Stimulated activated naive CD8-positive, alpha-beta T cell treated with anti-CD3 and anti-CD28 coated beads, Interleukin-15, amount 100 ng/mL, for 72 hours (primary cell): Measurements from ENCODE around the gene CEP250.
A peak's percentile ranks its signal among the peaks of the same experiment; 100 is the strongest.
"Not testable (repeated sequence)": the region's sequence is repeated elsewhere in the genome, so short reads cannot be mapped to it uniquely, and the experiment has no call there.

Source experiments
- ATAC-seq: fragments of 150-1000 bp; cut with Tn5 transposase; 2 replicates; pipeline ENCODE4 v1.10.0; 2021; ENCODE audit warnings: mild to moderate bottlenecking, moderate library complexity
- DNase-seq, 2 donors: peaks; one replicate each; pipeline ENCODE4 v3.0.0; 2021 to 2022
- H3K27ac Mint-ChIP-seq, 2 donors: one replicate each; pipeline ENCODE4 v1.8.0; 2022; ENCODE audit warnings: mild to moderate bottlenecking in 2 of 2, mixed read lengths in 2 of 2, moderate library complexity in 2 of 2
- H3K27me3 Mint-ChIP-seq: one replicate; pipeline ENCODE4 v1.8.0; 2022; ENCODE audit warnings: mixed read lengths
- H3K4me1 Mint-ChIP-seq: one replicate; pipeline ENCODE4 v1.8.0; 2022; ENCODE audit warnings: mild to moderate bottlenecking, mixed read lengths
- H3K4me3 Mint-ChIP-seq, 2 donors: one replicate each; pipeline ENCODE4 v1.8.0; 2022; ENCODE audit warnings: mild to moderate bottlenecking in 2 of 2, mixed read lengths in 2 of 2, moderate library complexity in 1 of 2
- H3K9me3 Mint-ChIP-seq, 2 donors: one replicate each; pipeline ENCODE4 v1.8.0; 2022; ENCODE audit warnings: mixed read lengths in 2 of 2

Gene CEP250

DNA sequence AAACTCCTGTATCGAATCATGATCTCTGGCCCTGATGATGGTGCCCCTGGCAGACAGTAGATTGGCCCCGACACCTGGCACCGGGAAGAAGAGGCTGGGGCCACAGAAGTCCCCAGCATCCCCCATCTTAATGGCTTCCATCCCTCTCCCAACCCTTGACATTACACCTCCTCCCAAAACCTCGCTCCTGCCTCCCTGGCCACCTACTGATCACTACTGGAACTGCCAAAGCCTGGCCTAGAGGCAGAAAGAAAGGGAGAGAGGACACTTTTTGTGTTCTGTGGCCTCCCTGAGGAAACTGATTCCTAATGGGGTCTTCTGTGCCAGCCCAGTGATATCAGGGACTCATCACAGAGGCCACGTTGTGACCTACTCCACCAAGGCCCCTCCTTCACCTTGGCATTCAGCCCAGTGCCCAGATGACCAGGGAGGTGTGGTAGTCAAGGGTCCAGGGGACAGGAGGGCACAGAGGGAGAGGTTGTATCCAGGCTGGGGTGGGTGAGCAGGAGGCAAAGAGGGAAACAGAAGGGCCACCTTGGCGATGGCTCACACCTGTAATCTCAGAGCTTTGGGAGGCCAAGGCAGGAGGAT, 68.0 kb downstream of the CEP250 start:
- Mint-ChIP-seq H3K9me3 (no peaks in the 10 kb centered on the region), H3K4me3 (no peak overlapping the region), H3K27ac (no peak overlapping the region), H3K4me1 (no peaks in the 10 kb centered on the region), H3K27me3 (no peaks in the 10 kb centered on the region)
- no peak for DNase-seq
- peak; percentile 45 for ATAC-seq

DNA sequence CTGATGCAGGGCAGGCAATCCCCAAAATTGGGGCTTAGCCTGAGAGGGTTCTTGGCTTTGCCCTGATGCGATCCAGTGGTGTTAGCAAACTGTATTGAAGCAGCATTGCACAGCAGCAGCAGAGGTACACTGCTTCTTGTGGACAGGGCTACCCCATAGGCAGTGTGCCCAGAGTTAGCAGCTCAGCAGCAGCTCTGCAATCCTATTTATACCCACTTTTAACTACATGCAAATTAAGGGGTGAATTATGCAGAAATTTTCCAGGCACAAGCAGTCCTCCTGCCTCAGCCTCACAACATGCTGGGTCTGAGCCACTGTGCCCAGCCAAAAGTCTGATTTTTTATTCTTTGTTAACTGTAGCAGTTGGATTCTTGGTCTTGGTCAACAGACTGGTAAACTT, 70.2 kb downstream of the CEP250 start:
- Mint-ChIP-seq H3K4me1 (no peaks in the 10 kb centered on the region), H3K27me3 (no peaks in the 10 kb centered on the region), H3K4me3 (no peak overlapping the region), H3K9me3 (no peaks in the 10 kb centered on the region), H3K27ac (no peak overlapping the region)
- ATAC-seq (no peak), DNase-seq (no peak)

DNA sequence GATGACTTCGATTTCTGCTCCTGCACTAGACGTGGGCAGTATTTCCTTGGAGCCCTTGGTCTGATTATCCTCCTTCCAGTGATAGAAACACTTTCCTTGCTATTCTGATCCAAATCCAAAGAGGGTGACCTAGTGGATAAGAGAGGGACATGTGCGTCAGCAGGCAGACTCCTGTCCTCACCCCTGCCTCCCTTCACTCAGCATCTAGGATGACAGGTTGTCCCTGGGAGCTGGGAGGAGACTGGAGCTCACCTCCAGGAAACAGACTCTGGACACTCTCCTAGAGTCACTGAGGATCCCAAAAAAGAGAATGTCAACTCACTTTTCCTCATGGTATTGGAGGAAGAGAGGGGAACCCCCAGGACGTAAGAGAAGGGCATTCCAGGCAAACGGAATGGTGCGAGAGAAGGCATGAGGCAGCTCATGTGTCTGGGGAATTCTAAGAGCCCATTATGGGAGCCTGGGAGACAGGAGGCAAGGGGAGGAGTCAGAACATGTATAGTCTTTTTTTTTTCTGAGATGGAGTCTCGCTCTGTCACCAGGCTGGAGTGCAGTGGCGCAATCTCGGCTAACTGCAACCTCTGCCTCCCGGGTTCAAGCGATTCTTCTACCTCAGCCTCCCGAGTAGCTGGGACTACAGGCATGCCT, 71.8 kb downstream of the CEP250 start:
- no peak overlapping the region for H3K4me3 Mint-ChIP-seq
- DNase-seq (no peak), ATAC-seq (no peak)
- H3K4me1 Mint-ChIP-seq: no peaks in the 10 kb centered on the region
- H3K27ac Mint-ChIP-seq: peak overlapping the region in 1 of 2 donors; percentile 75
- no peaks in the 10 kb centered on the region for H3K27me3 Mint-ChIP-seq
- no peaks in the 10 kb centered on the region for H3K9me3 Mint-ChIP-seq

DNA sequence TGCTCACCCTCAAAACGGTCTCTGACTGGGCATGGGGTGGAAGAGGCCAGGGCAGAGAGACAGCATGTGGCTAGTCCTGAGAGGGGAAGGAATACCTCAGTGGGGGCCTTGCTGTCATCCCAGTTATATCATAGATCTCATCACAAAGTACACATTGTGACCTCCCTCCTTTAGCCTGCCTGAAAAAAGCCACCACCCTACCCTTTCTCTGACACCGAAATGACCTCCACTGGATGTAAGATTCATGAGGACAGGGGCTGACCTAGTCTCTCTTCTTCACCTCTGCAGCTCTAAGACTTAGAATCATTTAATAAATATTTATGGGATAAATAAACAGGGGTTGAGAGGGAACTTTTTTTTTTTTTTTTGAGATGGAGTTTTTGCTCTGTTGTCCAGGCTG, 74.2 kb downstream of the CEP250 start, which contains the start of gene C20orf173:
Gene C20orf173, minus strand, starts transcription at position 101 of the 400 bp plus-strand sequence. CDS start 279 bp downstream, outside the sequence.
- DNase-seq (no peak), ATAC-seq (no peak)
- H3K27ac Mint-ChIP-seq: no peak within 1 kb of the TSS
- H3K4me3 Mint-ChIP-seq: no peak within 1 kb of the TSS
- H3K4me1 Mint-ChIP-seq: no peaks in the 10 kb centered on the region
- no peaks in the 10 kb centered on the region for H3K27me3 Mint-ChIP-seq
- H3K9me3 Mint-ChIP-seq: no peaks in the 10 kb centered on the region

DNA sequence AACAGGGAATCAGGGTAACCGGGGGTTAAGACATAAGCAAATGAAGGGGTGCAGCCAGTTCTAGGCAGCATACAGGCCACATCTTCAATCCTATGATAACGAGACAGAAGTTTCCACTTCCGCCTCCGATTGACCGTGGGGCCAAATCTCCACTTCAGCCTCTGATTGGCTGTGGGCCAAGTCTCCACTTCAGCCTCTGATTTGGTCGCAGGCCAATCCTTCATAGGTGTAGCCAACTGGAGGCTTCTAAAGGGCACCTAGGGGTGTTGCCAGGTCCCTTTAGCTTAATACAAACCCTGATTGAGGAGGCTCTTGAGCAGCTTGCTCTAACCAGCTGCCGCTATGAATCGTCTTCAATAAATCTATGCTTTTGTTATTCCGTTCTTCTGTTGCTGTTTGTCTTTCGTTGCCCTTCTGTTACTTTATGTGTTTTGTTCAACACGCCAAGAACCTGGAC, 84.4 kb downstream of the CEP250 start:
- H3K4me3 Mint-ChIP-seq: peak overlapping the region in 1 of 2 donors; percentile 15
- ATAC-seq (no peak), DNase-seq (peak; percentile 21 to 25)
- H3K9me3 Mint-ChIP-seq: no peaks in the 10 kb centered on the region
- no peaks in the 10 kb centered on the region for H3K27me3 Mint-ChIP-seq
- H3K27ac Mint-ChIP-seq: no peak overlapping the region
- peaks cover 13% of the 10 kb centered on the region for H3K4me1 Mint-ChIP-seq

DNA sequence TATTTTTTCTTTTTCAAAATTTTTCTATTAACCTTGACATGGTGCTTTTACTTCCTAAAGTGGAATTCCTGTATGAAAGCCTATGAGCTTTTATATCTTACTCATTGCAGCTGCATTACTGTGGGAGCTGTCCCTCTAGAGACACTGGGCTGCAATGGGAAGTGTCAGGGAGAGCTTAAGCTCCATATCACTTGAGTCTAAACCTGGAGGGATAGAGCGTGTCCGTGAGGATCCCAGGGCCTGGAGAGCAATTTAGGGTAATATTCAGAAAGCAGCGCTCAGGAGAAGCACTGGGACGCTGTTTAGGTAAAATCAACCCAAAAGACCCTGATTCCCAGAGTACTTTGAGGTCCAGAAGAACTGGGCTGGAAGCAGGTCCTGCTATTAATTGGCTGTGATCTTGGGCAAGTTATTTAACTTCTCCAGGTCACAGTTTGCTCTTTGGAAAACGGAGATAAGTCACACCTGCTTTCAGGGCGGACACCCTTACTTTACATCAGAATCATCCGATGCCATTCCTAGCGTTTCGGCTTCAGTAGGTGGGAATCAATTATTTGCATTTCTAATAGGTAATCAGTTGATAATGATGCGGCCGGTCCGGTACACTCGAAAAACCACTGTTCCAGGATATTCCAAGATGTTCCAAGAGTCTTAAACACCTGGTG, 85.9 kb downstream of the CEP250 start:
- peaks cover 13% of the 10 kb centered on the region for H3K4me1 Mint-ChIP-seq

DNA sequence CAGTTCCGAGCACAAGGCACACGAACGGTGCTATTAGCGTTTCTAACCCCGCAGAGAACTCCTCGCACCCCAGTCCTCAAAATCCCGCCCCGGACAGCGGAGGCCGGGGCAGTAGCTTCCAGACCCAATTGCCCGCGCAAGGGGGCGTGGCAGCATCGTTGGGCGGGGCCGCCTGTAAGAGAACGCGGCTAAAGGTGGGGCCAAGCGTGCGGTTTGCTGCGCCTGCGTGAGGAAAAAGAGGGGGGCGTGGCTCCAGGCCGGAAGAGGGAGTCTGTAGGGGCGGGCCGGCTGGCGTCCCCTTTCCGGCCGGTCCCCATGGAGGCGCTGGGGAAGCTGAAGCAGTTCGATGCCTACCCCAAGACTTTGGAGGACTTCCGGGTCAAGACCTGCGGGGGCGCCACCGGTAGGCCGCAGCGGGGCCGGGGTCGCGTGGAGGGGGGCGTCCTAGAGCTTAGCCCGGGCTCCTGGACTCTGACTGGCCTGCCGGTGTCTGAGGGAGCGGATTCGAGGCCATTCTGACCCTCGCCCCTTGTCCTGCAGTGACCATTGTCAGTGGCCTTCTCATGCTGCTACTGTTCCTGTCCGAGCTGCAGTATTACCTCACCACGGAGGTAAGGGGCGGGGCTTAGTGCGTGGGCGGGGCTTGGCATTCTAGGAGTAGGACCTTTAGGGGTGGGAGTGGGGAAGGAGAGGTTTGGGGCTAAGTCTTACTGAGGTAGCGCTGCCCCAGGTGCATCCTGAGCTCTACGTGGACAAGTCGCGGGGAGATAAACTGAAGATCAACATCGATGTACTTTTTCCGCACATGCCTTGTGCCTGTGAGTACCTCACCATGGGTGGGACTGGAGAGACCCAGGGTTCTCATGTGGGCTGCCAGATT, 86.6 kb downstream of the CEP250 start, which contains the start of gene ERGIC3:
Gene ERGIC3, plus strand, starts transcription at position 296 of the 880 bp plus-strand sequence. Its CDS starts 20 bp downstream, at position 316.
- H3K4me3 Mint-ChIP-seq: peak within 1 kb of the TSS; percentile 92 to 93
- no peaks in the 10 kb centered on the region for H3K27me3 Mint-ChIP-seq
- peak within 1 kb of the TSS; percentile 97 for H3K27ac Mint-ChIP-seq
- ATAC-seq (peak; percentile 99), DNase-seq (peak; percentile 97 to 98)
- no peaks in the 10 kb centered on the region for H3K9me3 Mint-ChIP-seq
- H3K4me1 Mint-ChIP-seq: peaks cover 13% of the 10 kb centered on the region

More for the DNA sequence above, 85.9 kb downstream of the CEP250 start:
- ATAC-seq (no peak), DNase-seq (no peak)
- Mint-ChIP-seq H3K27me3 (no peaks in the 10 kb centered on the region), H3K4me3 (peak overlapping the region; percentile 92 to 93), H3K9me3 (no peaks in the 10 kb centered on the region), H3K27ac (peak overlapping the region in 1 of 2 donors; percentile 97)

DNA sequence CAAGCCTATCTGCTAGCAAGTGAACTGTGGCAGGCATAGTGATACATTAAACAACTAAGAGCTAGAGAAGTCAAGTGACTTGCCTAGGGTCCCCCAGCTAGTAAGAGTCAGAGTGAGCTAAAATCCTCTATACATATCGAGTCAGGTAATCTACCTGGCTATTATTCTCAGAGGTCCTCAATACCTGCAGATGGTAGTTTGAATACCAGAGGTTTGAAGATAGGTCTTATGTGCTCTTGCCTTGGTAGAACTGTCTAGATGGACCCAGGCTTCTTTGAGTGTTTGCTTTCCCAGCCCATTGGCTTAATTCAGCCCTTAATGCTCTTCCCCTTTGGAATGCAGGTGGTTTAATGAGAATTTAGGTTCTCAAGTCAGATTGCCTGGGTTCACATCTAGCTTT, 87.6 kb downstream of the CEP250 start:
- no peak for ATAC-seq
- no peak for DNase-seq
- Mint-ChIP-seq H3K4me1 (peaks cover 13% of the 10 kb centered on the region), H3K27ac (no peak overlapping the region), H3K4me3 (peak overlapping the region; percentile 92 to 93), H3K9me3 (no peaks in the 10 kb centered on the region), H3K27me3 (no peaks in the 10 kb centered on the region)

DNA sequence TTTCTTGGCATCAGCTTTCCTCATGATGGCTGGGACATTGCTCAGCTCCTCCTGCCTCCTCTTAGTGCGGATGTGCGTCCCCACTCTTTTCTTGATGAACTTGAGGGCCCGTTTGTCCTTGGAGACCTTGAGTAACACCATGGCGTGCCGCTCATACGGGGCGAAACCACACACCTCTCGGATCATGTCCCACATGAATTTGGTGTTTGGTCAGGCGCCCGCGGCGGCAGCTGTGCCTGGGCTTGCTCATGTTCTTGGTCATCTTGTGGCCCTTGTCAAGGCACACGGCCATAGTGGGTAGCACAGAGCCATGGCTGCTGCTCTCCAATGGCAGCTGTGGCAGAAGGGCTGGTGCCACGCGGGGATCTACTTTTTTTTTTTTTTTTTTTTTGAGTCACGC, 89.0 kb downstream of the CEP250 start:
- H3K4me3 Mint-ChIP-seq: no peak overlapping the region
- H3K27ac Mint-ChIP-seq: no peak overlapping the region
- ATAC-seq: no peak

DNA sequence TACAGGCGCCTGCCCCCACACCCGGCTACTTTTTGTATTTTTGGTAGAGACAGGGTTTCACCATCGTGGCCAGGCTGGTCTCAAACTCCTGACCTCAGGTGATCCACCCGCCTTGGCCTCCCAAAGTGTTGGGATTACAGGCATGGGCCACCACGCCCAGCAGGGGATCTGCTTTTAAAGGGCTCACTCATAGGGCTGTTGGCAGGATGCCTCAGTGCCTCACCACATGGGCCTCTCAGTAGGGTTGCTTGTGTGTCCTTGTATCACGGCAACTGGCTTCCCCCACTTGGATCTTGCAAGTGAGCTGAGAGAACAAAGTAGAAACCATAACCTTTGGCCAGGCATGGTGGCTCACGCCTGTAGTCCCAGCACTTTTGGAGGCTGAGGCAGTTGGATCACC, 89.5 kb downstream of the CEP250 start:
- H3K4me3 Mint-ChIP-seq: not testable (repeated sequence)

More for the DNA sequence above, 89.0 kb downstream of the CEP250 start:
- no peaks in the 10 kb centered on the region for H3K9me3 Mint-ChIP-seq
- no peak for DNase-seq
- peaks cover 13% of the 10 kb centered on the region for H3K4me1 Mint-ChIP-seq
- H3K27me3 Mint-ChIP-seq: no peaks in the 10 kb centered on the region

DNA sequence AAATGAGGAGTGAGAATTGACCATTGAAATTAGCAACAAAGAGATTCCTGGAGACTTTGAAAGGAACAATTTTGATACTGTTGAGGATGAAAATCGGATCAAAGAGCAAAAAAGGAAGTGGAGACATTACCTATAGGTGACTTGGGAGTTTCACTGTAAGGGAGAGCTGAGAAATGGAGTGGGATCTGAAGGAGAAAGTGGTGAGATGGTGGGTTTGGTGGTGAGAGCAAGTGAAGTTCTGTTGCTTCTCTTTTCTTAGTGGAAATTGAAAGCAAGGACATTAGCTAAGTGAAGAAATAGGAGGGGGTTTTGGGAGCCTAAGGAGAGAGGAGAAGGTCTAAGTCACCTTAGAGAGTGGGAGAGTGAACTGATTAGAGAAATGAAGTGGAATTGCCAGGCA, 90.7 kb downstream of the CEP250 start:
- peaks cover 10% of the 10 kb centered on the region for H3K4me1 Mint-ChIP-seq

More for the DNA sequence above, 89.5 kb downstream of the CEP250 start:
- not testable (repeated sequence) for H3K9me3 Mint-ChIP-seq, H3K27me3 Mint-ChIP-seq, DNase-seq, ATAC-seq, H3K27ac Mint-ChIP-seq
- peaks cover 13% of the 10 kb centered on the region for H3K4me1 Mint-ChIP-seq

DNA sequence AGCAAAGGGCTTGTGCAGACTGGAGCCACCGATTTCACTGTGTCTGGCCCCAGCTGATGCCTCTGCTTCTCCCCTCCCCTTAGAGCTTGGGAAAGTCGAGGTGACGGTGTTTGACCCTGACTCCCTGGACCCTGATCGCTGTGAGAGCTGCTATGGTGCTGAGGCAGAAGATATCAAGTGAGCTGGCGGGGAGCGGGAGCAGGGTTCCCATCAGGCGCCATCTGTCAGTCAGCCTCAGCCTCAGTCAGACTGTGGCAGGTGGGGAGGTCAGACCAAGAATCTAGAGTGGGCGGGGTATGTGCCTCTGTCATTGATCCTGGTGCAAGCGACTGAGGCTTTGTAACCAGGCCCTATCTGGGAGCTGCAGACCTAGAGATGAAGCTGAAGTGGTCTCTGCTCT, 91.9 kb downstream of the CEP250 start:
- Mint-ChIP-seq H3K27me3 (no peaks in the 10 kb centered on the region), H3K4me1 (peaks cover 6% of the 10 kb centered on the region), H3K4me3 (no peak overlapping the region), H3K27ac (no peak overlapping the region), H3K9me3 (no peaks in the 10 kb centered on the region)
- ATAC-seq: no peak
- no peak for DNase-seq

More for the DNA sequence above, 90.7 kb downstream of the CEP250 start:
- H3K27ac Mint-ChIP-seq: no peak overlapping the region
- H3K9me3 Mint-ChIP-seq: no peaks in the 10 kb centered on the region
- no peak for DNase-seq
- H3K4me3 Mint-ChIP-seq: no peak overlapping the region
- ATAC-seq: no peak
- H3K27me3 Mint-ChIP-seq: no peaks in the 10 kb centered on the region

DNA sequence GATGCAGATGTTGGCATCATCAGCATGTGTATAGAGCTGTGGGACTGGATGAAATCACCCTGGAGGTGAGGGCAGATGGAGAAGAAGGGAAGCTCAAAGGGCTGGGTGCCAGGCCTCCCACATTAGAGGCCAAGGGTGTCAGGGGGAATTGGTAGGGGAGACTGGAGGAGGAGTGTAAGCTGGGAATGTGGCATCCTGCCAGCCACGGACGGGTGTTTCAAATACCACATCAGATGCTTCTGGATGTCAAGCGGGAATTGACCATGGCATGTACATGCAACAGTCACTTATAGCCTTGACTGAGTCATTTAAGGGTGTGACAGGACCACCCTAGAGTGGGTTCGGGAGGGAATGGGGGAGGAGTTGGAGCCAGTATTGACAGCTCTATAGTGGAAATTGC, 96.1 kb downstream of the CEP250 start:
- H3K27me3 Mint-ChIP-seq: no peaks in the 10 kb centered on the region
- no peak overlapping the region for H3K4me3 Mint-ChIP-seq
- H3K27ac Mint-ChIP-seq: no peak overlapping the region
- H3K9me3 Mint-ChIP-seq: no peaks in the 10 kb centered on the region
- no peak for DNase-seq
- no peaks in the 10 kb centered on the region for H3K4me1 Mint-ChIP-seq
- ATAC-seq: no peak

DNA sequence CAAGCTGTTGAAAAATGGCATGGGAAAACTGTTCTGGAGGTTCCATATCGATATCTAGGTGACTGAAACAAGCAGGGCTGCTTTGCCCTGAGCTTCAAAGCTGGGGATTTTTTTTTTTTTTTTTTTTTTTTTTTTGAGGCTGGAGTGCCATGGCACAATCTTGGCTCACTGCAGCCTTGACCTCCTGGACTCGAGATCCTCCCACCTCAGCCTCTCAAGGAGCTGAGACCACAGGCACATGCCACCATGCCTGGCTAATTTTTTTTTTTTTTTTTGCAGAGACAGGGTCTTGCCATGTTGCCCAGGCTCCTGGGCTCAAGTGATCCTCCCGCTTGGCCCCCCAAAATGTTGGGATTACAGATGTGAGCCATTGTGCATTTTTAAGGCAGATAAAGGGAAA, 97.5 kb downstream of the CEP250 start:
- H3K4me3 Mint-ChIP-seq: no peak overlapping the region
- no peak for DNase-seq
- no peaks in the 10 kb centered on the region for H3K27me3 Mint-ChIP-seq
- H3K9me3 Mint-ChIP-seq: no peaks in the 10 kb centered on the region
- no peaks in the 10 kb centered on the region for H3K4me1 Mint-ChIP-seq
- H3K27ac Mint-ChIP-seq: no peak overlapping the region
- no peak for ATAC-seq

DNA sequence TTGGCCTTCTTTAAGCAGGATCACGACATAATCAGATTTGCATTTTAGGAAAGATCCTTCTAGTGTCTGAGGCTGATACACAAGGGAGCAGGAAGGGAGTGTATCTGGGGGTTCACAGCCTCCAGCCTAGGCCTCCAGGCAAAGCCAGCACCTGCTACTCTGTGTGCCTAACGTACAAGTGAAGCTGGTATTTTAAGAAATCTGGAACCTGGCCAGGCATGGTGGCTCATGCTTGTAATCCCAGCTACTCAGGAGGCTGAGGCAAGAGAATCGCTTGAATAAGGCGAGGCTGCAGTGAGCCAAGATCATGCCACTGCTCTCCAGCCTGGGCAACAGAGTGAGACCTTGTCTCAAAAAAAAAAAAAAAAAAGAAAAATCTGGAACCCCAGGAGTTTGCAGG, 100.1 kb downstream of the CEP250 start:
- H3K4me3 Mint-ChIP-seq, H3K4me1 Mint-ChIP-seq, DNase-seq, H3K27me3 Mint-ChIP-seq, H3K27ac Mint-ChIP-seq, ATAC-seq, H3K9me3 Mint-ChIP-seq: not testable (repeated sequence)
